ENCODE results near the gene SLC23A1.

Gene SLC23A1

DNA sequence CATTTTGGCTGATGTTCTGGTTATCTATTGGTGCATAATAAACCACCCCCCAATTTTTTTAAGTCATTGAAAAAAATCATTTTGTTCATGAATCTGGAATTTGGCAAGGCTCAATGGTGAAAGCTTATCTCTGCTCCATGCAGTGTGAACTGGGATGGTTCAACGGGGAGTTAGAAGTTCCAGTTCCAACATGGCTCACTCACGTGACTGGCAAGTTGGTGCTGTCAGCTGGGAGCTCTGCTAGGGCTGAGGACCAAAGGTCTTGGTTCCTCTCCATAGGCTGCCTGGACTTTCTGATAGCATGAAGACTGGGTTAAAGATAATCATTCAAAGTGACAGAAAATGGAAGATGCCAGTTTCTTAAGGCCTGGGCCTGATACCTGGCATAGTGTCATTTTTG lies 23.9 kb upstream of the SLC23A1 start:
- no peak for DNase-seq

DNA sequence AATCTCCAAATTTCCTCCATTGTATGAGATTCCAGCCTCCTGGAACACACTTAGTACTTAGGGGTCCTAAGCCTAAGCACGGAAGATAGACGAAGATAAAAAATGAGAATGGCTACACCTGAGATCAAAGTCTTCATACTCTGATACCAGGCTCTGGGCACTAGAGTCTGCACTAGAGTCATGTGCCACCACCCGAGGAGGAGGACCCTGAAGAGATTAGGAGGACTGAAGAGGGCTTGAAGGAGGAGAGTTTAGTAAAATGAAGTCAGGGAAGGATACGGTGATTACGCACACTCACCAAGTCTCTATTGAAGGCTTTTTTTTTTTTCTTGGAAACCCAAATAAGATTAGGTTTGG lies 21.4 kb upstream of the SLC23A1 start:
- no peak for DNase-seq

DNA sequence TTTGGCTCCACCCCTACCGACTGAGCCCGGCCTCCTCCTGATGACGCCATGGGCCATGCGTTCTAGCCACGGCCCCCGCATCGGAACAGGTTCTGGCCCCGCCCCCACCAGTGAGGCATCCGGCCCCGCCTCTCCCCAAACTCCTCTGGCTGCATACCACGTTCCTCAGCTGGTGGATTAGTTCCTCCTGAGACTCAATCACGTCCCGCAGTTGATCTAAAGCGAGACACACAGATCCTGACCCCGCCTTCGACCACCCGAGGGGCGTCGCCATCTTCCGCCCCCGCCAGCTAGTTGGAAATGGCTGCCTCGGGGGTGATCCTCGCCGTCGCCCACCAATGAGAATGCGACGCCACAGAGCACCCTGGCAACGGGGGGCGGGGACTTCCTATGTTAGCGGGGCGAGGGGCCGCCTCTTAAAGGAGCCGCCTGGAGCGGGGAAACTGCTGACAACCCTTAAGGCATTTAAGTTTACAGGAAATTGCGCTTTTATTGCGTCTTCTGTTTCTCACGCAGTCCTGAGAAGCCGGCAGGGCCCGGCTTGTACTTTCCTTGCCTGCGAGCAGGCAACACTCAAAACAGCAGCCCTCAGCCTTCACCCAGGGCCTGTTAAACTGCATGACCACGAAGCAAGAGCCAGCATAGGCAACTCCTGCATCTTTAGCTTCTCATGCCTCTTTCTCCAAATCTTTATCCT lies 20.8 kb upstream of the SLC23A1 start, which contains the start of gene SPATA24:
SPATA24 (minus strand) TSS at position 303 of the 697 bp plus-strand sequence; CDS start at position 274, 29 bp downstream.
- DNase-seq: peak; percentile 94 to 99 (median 96)

DNA sequence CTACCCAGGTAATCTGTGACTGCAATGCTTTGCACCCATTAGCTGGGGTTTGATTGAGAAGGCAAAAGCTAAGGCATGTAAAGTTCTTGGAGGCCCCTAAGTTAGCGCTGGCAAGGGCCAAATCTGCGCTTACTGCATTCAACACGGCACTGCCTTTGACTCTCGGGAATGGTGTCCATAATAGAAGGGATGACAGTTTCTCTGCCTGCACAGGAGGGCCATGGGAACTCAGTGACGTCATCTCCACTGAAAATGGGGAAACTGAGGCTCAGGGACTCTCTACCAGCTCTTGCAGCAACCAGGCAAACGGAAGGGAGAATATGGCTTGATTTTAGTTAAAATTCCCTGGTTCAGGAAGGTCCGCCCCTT lies 20.3 kb upstream of the SLC23A1 start:
- DNase-seq: no peak

DNA sequence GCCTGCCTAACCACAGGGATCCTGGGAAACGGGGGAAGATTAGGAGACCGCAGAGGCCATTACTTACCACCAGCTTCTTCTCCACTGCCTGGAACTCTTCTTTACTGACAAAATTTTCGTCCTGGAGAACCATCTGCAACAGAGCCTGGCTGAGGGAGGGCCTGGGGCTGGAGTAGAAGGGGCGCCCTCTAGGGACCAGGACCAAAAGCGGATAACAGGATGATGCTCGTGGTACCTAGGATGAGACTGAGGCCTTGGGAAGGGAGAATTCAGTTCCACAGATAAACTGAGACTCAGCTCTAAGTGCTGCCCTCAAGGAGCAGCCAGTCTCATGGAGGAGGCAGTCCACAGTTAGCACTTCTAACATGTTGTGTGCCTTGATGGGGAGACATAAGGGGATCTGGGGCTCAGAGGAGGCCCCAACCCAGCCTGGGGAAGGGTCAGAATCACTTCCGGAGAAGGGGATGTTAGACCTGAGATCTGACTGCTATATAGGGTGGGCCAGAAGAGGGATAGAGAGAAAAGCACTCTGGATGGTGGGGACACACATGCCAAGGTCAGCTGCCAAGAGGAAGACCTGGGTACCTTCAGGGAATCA lies 19.6 kb upstream of the SLC23A1 start:
- DNase-seq: no peak

DNA sequence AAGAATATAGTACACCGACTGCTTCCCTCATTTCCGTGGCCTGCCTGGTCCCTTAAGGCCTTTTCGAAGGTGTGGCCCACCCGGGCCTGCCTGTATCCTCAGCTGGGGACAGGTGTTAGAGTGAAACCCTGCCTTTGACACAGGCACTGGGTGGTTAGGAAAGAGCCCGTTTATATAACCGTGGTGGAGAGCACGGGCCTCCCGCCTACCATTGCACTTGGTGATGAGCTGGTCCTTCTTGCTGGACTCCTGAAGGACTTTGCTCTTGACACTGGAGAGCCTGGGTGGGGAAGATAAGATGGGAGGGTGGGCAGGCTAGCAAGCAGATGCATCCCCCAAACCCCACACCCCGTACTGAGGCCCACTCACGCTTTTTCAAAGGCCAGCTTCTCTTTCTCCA lies 18.4 kb upstream of the SLC23A1 start:
- no peak for DNase-seq

DNA sequence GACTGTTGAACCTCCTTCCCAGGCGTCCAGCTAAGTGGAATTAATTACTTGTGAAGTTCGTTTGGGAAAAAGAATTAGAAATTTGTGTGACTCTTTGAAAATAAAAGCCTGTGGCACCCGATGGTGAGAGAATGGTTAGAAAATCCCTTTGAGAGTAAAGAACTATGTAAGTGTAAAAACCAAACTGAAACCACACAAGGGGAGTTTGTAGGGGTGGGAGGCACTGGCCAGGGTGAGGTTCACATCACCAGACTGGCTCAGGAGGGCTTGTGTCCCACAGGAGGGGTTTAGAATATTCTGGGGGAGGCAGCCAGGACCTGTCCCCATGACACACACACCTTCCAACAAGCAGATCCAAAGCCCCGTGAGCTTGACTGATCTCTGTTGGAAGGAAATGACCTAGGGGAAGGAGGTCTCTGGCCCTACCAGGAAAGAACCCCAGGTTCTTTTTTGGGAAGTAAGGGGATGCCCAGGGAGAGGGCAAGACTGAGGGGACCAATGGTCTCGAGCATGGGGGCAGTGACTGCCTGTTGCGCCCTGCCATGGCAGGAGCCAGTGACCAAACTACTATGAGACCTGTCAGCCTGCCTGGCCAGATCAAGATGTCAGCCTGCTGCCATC lies 16.5 kb upstream of the SLC23A1 start:
- no peak for DNase-seq

DNA sequence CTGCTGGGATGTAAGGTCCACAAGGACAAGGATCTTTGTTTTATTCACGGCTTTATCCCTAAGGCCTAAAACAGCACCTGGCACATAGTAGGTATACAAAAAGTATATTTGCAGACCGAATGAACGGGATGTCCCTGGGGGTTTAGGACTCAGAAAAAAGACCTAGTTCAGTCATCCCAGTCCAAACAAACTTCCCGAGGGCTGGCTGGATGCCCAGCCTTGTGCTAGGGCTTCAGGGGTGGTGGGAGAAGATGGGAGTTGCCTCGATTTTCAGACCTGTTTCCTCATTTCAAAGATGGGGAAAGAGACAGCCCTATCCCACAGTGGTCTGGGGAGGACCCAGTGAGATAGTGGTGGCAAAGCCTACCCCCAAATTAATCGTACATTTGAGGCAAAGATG lies 14.8 kb upstream of the SLC23A1 start:
- DNase-seq: no peak

DNA sequence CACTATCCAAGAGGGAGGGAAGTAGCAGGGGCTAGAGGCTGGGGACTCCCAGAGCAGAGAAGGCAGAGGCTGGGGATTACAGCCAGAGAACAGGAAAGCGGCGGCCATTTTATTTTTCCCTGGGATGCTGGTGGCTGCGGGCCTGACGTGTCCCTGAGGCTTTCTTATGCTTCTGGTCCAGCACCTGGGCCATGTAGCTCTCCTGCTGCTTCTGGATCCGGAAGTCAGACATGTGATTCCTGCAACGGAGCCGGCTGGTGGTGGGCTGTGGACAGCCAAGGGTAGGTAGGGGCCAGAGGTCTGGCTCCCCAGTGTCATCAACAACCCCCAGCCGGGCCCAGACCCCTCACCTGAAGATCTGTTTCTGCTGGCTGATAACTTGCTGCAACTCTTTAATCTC lies 13.6 kb upstream of the SLC23A1 start:
- no peak for DNase-seq

DNA sequence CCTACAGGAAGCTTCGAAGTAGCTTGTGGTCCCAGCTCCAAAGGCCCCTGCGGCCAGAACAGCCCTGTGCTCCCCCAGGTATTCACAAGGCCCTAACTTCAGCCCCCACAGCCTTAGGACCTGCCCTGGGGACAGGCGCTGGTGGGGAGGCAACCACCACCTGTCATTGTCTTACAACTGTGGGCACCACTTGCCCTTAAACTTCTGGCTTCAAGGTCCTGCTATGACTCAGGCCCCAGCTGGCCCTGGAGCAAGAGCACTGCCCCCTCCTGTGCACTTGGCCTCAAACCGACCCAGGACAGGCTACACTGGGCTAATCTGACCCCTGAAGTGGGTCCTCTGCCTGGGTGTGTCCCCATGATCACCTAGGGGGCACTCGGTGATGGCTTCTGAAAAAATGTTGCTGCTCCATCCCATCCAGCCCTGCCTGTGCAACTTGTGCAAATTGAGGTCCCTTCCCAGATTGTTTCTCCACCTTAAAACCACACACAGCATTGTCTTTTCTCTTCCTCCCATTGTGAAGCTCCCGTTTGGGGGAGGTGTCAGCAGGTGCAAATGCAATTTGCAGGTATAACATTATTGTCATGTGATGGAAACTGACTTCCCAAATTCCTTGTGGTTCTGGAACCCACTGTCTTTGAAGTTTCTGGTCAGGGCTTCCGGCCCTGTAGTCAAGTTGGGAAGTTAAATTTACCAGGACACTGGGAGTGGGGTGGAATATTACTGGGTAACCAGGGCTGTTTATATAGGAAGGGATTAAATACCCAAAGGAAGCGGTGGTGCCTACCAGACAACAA lies 12.9 kb upstream of the SLC23A1 start:
- DNase-seq: no peak

DNA sequence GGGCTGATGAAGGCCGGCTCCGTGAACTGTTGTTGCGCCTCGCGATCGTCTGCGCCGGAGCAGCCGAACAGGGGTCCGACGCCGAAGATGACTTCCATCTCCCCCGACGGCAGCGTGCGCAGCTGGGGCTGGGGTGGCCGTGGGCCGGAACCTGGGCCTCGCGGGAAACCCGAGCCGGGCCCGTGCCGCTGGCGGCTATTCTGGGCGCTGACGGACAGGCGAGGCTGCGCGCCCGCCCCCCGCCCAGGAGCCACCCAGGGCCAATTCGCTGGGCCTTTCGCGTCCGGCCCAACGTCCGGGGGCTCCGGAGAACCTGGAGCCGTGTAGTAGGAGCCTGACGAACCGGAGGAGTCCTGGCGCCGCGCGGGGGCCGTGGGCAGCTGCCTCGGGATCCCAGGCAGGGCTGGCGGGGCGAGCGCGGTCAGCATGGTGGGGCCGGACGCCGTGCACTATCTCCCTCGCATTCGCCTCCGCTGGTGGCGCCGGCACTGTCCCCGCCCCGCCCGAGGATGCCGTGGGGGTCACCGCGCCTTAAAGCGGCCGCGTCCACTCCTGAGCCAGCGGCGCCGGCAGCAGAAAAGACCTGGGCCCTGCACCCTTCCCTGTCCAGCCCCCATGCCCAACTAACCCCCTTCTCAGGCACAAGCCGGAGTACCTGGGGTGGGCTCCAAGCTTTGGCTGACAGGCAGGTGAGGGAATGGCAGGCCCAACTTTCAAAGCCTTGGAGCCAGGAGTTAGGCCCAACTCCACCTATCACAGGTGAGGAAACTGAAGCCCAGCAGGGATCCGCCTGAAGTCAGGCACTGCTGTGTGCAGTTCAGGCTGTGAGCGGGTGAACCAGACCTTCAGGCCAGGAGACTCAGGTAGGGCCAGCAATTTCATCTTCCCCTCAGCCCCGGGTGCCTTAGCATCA lies 11.8 kb upstream of the SLC23A1 start, which contains the start of gene PROB1:
PROB1 (minus strand) TSS at position 451 of the 913 bp plus-strand sequence; CDS start at position 428, 23 bp downstream.
- DNase-seq: no peak

DNA sequence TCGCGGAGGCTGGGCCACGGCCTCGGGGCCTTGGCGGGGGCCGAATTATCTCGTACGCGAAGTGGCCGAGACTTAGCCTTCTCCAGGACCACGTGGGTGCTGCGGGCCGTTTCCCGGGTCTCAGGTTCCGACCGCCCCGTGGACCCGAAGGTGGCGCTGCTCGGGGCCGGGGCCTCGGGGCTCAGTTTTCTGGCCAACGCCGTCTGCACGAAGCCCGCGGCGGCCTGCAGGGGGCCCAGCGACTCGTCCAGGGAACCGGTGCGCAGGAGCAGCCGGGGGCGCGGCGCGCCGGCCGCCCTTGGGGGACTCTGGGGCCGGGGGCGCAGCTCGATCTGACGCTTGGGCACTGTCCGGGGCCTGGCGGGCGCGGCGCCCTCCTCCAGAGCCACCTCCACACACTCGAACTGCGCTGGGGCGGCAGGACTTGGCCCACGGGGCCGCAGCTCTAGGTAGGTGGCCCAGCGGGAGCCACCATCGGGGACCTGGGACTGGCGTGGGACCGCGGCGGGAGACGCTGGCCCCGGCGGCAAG lies 11.1 kb upstream of the SLC23A1 start:
- DNase-seq: peak in 2 of 5 donors; percentile 60 to 65

DNA sequence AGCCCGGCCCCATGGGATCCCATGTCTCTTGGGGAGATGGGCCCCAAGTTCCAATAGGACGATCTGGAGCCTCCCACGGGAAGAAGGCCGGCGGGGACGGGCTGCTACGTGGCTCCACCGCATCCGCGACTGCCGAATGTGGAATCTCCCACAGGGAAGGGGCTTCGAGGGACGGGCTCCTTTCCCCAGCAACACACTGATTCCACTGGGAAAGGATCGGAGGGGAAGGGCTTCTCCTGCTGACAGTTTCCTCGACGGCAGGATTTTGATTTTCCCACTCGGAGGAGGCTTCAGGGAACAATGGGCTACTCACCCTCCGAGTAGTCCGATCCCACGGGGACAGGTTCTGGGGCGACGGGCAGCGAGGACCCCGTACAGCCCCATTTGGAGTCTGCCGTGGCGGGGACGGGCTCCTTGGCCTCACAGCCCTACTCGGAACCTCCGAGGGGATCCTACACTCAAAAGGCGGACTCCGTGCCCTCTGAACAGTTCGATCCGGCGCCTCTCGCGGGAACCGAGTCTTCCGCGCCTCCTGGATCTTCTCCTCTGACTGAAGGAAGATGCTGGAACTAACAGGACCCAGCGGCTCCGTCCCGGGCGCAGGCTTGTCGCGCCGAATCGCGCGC lies 10.5 kb upstream of the SLC23A1 start:
- no peak for DNase-seq

DNA sequence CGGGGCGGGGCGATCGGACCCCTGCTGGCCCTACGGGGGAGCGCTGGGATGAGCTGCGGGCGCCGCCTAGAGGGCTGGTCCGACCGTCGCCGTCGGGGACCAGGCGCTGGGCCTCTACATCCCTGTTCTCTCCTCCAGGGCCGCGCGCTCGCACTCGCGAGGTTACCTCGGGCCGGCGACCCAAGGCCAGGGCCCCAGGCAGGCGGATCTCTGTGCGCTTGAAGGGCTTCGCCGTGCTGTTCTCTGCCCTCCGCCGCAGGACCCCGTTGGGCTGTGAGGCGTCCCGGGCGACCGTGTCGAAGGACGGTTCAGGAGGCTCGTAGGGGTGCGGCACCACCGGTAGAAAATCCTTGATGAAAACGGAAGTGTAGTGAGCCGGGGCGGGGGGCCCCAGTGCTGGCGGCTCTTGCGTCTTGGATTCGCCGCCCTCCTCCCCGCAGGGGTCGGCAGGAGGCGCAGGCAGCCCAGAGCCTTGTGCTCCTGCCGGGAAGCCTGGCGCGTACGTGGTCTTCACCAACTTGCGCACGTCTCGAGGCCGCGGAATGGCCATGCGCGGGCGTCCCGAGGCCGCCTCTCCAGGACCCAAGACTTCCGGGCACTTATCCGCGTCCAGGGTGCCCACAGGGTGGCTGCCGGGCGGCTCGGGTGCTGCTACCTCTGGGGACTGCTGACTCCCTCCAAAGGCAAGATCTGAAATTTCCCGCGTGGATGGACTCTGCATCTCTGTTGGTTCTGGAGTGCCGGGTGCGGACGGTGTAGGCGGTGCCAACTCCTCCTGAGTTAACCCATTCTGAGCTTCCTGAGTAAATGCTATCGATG lies 9.8 kb upstream of the SLC23A1 start:
- DNase-seq: peak; percentile 59 to 92 (median 68)

DNA sequence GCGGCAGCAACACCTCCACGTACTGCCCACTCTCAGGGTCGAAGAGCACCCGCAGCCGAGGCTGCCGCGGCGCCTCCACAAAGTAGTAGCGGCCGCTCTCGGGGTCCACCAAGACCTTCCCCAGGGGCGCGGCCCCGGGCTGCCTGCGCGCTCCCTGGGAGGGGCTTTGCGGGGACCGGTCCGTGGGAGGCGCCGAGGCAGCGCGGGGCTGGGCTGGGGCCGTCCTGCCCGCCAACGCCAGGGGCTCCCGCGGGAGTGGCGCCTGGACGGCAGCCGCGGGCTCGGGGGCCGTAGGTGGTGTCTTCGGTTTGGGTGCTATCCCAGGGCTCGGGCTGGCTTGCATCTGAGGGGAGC lies 9.2 kb upstream of the SLC23A1 start:
- DNase-seq: no peak

DNA sequence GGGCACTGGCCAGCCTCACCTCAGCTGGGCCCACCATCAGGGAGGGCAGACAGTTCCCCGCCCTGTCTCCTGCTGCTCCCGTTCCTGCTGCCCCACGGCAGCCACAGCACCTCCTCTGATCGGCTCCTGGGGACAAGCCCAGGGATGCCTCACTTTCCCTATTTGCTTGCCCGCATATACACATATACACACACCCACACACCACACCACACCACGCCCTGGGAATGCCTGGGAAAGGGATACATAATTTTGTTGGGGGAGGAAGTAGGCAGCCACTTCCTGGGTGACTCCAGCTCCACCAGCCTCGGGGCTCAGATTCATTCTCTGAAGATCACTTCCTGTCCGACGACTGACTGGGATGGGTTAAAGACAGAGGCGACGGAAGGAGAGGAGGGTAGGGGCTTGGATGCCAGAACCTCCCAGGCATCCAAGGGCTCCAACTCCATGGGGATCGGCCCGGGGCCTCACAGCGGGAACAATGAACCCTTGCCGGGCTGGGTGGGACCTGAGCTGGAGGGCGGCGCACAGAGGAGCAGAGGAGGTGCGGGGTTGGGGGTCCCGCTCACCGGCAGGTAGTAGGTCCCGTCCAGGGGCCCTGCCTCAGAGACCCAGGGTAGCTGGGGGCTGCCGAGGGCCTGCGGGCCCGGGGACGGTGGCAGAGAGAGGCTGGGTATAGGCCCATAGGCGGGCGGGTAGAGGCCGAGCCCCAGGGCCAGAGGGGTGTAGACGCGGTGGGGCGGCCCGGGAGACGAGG lies 8.7 kb upstream of the SLC23A1 start:
- peak in 1 of 5 donors; percentile 75 for DNase-seq

DNA sequence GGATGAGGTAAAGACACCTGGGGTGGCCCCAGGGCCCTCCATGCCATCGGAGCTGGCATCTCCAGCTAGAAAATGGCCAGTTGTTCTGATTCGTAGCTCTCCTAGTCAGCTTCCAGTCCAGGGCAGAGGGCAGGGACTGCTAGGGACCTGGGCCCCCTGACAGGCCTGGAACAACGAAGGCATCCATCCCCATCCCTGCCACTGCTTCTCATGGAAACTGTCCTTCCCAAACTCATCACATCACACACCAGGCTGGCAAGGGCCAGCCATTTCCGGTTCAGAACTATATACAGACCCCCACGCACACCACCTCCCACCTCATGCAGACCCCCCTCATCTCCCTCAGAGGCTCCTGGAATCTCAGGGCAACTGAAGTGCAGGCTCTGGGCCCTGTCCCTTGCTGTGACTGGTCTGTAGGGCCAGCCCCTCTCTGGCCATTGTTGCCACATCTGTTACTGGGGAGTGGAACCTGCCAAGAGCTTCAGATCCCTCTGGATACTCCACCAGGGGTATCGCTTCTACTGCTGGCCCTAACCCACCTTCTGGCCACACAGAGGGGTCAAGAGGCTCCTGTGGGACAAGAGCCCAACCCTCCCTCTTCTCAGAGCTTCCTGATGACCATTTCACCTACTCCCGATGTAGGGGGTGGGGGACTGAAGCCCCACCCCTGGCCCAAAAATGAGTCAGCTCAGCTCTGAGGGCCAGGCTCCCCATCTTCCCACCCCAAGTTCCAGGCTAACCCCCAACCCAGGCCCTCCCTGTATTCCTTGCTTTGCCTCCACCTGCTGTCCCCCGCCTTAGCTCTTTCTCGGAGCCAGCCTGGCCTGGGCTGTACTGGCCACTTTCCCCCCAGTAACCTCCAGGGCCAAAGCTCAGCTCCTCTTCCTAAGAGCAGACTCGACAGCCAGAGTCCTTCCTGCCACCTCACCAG lies 7.8 kb upstream of the SLC23A1 start:
- DNase-seq: no peak

Data from T-helper 1 cell (primary cell).